CD4-positive, alpha-beta T cell treated with Interleukin-1 beta for 1 hour (primary cell): Measurements from ENCODE around the gene FAM3B.
A peak's percentile ranks its signal among the peaks of the same experiment; 100 is the strongest.
"Not testable (repeated sequence)": the region's sequence is repeated elsewhere in the genome, so short reads cannot be mapped to it uniquely, and the experiment has no call there.

Experiments
- DNase-seq, 2 donors: peaks; one replicate each; pipeline ENCODE4 v3.0.0-alpha.2; 2020 to 2022

FAM3B gene

GRCh38 chr21:41350436-41351155 is 34.0 kb downstream of the FAM3B start:
- no peak for DNase-seq

GRCh38 chr21:41357546-41357945 is 40.9 kb downstream of the FAM3B start:
- DNase-seq: no peak

GRCh38 chr21:41358193-41359166 is 41.9 kb downstream of the FAM3B start:
- DNase-seq: no peak

GRCh38 chr21:41359286-41359685 is 42.7 kb downstream of the FAM3B start:
- DNase-seq: no peak

- DNase-seq: not testable (repeated sequence)
Observed at GRCh38 chr21:41359754-41360071, 43.1 kb downstream of the FAM3B start.

GRCh38 chr21:41360072-41360821 is 43.6 kb downstream of the FAM3B start:
- DNase-seq: no peak

- DNase-seq: no peak
Observed at GRCh38 chr21:41361053-41361785, 44.6 kb downstream of the FAM3B start.

- peak; percentile 89 for DNase-seq
Observed at GRCh38 chr21:41361786-41362604, 45.4 kb downstream of the FAM3B start, which contains the start of gene MX2. MX2 (plus strand) TSS chr21:41362027; CDS start chr21:41376907, 14,880 bp downstream.

- DNase-seq: no peak
Observed at GRCh38 chr21:41362605-41363369, 46.2 kb downstream of the FAM3B start.

GRCh38 chr21:41363370-41364270 is 47.0 kb downstream of the FAM3B start:
- no peak for DNase-seq

GRCh38 chr21:41364308-41364707 is 47.7 kb downstream of the FAM3B start:
- DNase-seq: no peak

- DNase-seq: no peak
Observed at GRCh38 chr21:41365377-41366107, 48.9 kb downstream of the FAM3B start.

GRCh38 chr21:41366522-41367151 is 50.0 kb downstream of the FAM3B start:
- DNase-seq: peak in 1 of 2 donors; percentile 79

- no peak for DNase-seq
Observed at GRCh38 chr21:41367301-41367944, 50.8 kb downstream of the FAM3B start.

- DNase-seq: peak in 1 of 2 donors; percentile 52
Observed at GRCh38 chr21:41367945-41368734, 51.5 kb downstream of the FAM3B start.

- DNase-seq: no peak
Observed at GRCh38 chr21:41368735-41369104, 52.1 kb downstream of the FAM3B start.
